ENCODE results near the gene MPHOSPH10.
A peak's percentile ranks its signal among the peaks of the same experiment; 100 is the strongest.

The MPHOSPH10 gene

DNA sequence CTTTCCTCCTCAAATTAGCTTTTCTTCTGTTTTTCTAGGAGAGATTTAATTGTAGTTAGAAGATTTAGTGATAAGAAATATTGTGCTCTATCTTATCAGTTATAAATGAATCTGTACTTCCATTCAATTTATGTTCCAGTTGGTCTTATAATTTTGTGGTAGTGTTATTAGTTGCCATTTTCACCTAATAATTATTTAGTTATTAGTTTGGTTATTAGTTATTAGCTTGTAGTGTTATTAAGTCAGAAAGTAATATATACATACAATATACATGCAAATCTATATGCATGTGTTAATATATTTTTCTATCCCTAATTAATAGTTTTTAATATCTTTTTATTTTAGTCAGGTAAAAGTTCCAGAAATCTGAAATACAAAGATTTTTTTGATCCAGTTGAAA is 3.2 kb downstream of the MPHOSPH10 start:
- TF ChIP-seq, protein P1, sequence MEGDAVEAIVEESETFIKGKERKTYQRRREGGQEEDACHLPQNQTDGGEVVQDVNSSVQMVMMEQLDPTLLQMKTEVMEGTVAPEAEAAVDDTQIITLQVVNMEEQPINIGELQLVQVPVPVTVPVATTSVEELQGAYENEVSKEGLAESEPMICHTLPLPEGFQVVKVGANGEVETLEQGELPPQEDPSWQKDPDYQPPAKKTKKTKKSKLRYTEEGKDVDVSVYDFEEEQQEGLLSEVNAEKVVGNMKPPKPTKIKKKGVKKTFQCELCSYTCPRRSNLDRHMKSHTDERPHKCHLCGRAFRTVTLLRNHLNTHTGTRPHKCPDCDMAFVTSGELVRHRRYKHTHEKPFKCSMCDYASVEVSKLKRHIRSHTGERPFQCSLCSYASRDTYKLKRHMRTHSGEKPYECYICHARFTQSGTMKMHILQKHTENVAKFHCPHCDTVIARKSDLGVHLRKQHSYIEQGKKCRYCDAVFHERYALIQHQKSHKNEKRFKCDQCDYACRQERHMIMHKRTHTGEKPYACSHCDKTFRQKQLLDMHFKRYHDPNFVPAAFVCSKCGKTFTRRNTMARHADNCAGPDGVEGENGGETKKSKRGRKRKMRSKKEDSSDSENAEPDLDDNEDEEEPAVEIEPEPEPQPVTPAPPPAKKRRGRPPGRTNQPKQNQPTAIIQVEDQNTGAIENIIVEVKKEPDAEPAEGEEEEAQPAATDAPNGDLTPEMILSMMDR (IDR thresholded peaks at IDR 0.05; ENCODE audit: low read depth, low read length), result no peak
- H3K27ac ChIP-seq, result no peak overlapping the region
- peaks cover 59% of the 10 kb centered on the region for H3K36me3 ChIP-seq
- H3K27me3 ChIP-seq (ENCODE audit: insufficient read depth, low read depth, severe bottlenecking), result no peaks in the 10 kb centered on the region
- no peaks in the 10 kb centered on the region for H3K9me3 ChIP-seq (ENCODE audit: severe bottlenecking)
- DNase-seq, result no peak
- H3K4me3 ChIP-seq (ENCODE audit: low read depth, low read length), result no peak overlapping the region

DNA sequence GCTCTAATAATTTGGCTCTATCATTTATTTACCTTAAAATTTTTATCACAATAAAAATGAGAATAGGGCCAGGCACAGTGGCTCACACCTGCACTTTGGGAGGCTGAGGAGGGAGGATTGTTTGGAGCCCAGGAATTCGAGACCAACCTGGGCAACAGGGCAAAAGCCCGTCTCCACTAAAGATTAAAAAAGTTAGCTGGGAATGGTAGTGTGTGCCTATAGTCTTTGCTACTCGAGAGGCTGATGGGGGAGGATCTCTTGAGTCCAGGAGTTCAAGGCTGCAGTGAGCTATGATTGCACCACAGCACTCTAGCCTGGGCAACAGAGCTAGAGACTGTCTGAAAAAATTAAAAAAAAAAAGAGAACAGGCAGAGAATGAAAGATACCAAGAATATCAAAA is 5.7 kb downstream of the MPHOSPH10 start:
- no peaks in the 10 kb centered on the region for H3K27me3 ChIP-seq (ENCODE audit: insufficient read depth, low read depth, severe bottlenecking)
- TF ChIP-seq, protein P1 (IDR thresholded peaks at IDR 0.05; ENCODE audit: low read depth, low read length), result no peak
- no peak overlapping the region for H3K4me3 ChIP-seq (ENCODE audit: low read depth, low read length)
- H3K27ac ChIP-seq, result no peak overlapping the region
- no peak for DNase-seq
- H3K36me3 ChIP-seq, result peaks cover 82% of the 10 kb centered on the region
- no peaks in the 10 kb centered on the region for H3K9me3 ChIP-seq (ENCODE audit: severe bottlenecking)

DNA sequence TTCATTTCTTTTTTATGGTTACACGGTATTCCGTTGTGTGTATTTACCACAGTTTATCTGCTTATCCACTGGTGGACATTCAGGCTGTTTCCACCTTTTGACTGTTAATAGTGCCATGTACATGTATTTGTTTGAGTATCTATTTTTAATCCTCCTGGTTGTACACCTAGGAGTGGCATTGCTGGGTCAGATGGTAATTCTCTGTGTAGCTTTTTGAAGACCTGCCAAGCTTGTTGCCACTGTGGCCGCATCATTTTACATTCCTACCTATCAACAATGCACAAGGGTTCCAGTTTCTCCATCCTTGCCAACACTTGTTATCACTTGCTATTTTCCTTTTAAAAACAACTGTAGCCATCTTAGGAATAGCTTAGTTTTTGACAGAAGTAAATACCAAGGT is 13.3 kb downstream of the MPHOSPH10 start:
- no peak for DNase-seq
- peaks cover 92% of the 10 kb centered on the region for H3K36me3 ChIP-seq
- no peak overlapping the region for H3K4me3 ChIP-seq (ENCODE audit: low read depth, low read length)
- no peaks in the 10 kb centered on the region for H3K27me3 ChIP-seq (ENCODE audit: insufficient read depth, low read depth, severe bottlenecking)
- TF ChIP-seq, protein P1 (IDR thresholded peaks at IDR 0.05; ENCODE audit: low read depth, low read length), result no peak
- no peak overlapping the region for H3K27ac ChIP-seq
- H3K9me3 ChIP-seq (ENCODE audit: severe bottlenecking), result no peaks in the 10 kb centered on the region

DNA sequence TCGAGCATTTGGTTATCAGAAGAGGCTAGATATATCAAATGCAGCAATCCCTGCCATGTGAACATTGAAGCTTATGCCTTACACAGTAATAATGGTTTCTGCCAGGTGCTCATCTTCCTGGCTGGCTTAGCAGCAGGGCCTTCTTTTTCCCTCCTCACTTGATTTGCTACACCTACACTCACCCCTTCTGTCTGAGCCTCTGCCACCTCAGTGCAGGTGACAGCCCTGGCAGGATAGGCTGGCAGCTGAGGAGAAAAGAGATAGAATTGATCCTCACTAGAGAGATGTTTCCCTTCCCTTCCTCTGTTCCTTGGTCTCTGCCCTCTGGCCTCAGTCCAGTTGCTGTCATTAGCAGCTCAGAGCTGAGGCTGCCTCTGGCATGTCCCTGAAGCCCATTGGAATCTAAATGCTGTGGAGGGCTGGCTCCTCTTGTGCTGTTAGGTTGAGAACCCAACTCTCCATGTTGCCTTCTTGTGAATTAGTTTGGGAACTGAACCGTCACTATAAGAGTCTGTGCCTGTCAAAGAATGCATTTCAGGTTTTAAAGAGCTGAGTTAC is 18.2 kb downstream of the MPHOSPH10 start:
- DNase-seq, result no peak
- TF ChIP-seq, protein P1 (IDR thresholded peaks at IDR 0.05; ENCODE audit: low read depth, low read length), result no peak
- Histone ChIP-seq H3K36me3 (peaks cover 67% of the 10 kb centered on the region), H3K4me3 (ENCODE audit: low read depth, low read length) (no peak overlapping the region), H3K27ac (no peak overlapping the region), H3K27me3 (ENCODE audit: insufficient read depth, low read depth, severe bottlenecking) (no peaks in the 10 kb centered on the region), H3K9me3 (ENCODE audit: severe bottlenecking) (no peaks in the 10 kb centered on the region)

DNA sequence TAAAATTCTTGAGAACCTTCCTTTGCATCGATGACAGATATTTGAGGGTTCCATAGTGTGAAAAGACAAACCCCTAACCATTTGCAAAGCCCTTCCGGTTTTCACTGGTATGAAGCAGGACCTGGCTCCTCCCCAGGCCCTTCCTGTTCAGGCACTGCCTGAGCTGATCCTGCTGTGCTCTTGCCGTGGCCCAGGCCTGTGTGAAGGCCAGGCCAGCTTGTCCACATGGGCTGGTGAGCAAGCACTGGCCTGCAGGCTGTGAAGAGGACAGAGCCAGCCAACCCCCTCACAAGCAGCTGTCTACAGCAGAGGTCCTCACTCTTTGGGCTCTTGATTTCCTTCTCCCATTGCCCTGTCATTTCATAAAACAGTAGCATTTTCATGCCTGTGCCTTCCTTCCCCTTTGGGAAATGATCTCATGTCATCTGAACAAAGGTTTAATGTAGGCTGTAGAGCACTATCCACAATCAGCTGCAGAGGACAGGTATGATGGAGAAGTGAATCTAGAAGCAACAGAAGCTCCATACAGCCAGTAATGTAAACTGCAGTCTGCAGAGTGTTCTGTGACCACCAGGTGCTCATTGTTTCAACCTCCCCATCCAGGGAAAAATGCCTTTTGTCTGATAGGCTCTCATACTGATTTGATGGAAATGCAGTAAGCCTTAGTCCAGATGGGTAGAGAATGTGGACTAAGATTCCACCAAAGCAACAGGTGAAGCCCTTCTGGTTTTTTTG is 19.8 kb downstream of the MPHOSPH10 start:
- peaks cover 51% of the 10 kb centered on the region for H3K36me3 ChIP-seq

More for the DNA sequence above, 19.8 kb downstream of the MPHOSPH10 start:
- DNase-seq, result no peak
- no peak overlapping the region for H3K4me3 ChIP-seq (ENCODE audit: low read depth, low read length)
- H3K27ac ChIP-seq, result no peak overlapping the region
- TF ChIP-seq, protein P1 (IDR thresholded peaks at IDR 0.05; ENCODE audit: low read depth, low read length), result 0 out of 2 replicates have a peak, but pooled peaks have one; percentile 4
- H3K9me3 ChIP-seq (ENCODE audit: severe bottlenecking), result no peaks in the 10 kb centered on the region
- no peaks in the 10 kb centered on the region for H3K27me3 ChIP-seq (ENCODE audit: insufficient read depth, low read depth, severe bottlenecking)

Data from WERI-Rb-1 (cell line).